CD8-positive, alpha-beta memory T cell (primary cell): ENCODE results near the gene KRTCAP2. TPM values are rescaled to one million over a fixed set of nuclear protein-coding genes. Genes with fewer than 3 reads are reported as not detected.

Experiments
- CTCF ChIA-PET: fragments of 350-600 bp; sonication (Branson Sonifier 250); formaldehyde crosslinking; loops from one replicate; lab custom pipeline; 2021; ENCODE audit warnings: antibody characterized with exemption; lab: Charles Lee
- POLR2A ChIA-PET: fragments of 350-600 bp; sonication (Branson Sonifier 250); formaldehyde crosslinking; loops from one replicate; lab custom pipeline; 2021; ENCODE audit warnings: antibody characterized with exemption; lab: Charles Lee
- DNase-seq, 5 donors: peaks; one replicate each; pipeline versions ENCODE4 v3.0.0 to v3.0.0-alpha.2; 2020 to 2022; ENCODE audit warnings: mixed read lengths in 1 of 5
- H3K27ac ChIP-seq: one replicate; pipeline ENCODE4 v1.7.0; 2013; ENCODE audit warnings: low read depth, mild to moderate bottlenecking, low read length, moderate library complexity
- H3K27me3 ChIP-seq: 2 replicates; pipeline ENCODE4 v1.7.0; 2013; ENCODE audit warnings: low read length, mild to moderate bottlenecking; ENCODE audit not compliant: insufficient read depth, poor library complexity, severe bottlenecking
- H3K36me3 ChIP-seq: 2 replicates; pipeline ENCODE4 v1.7.0; 2013; ENCODE audit warnings: mild to moderate bottlenecking, low read length, moderate library complexity; ENCODE audit not compliant: insufficient read depth
- H3K4me1 ChIP-seq: 2 replicates; pipeline ENCODE4 v1.7.0; 2013; ENCODE audit warnings: mild to moderate bottlenecking, low read length, moderate library complexity; ENCODE audit not compliant: insufficient read depth
- H3K4me3 ChIP-seq: 2 replicates; pipeline ENCODE4 v1.7.0; 2013; ENCODE audit warnings: mild to moderate bottlenecking, low read length
- H3K9me3 ChIP-seq: 2 replicates; pipeline ENCODE4 v1.7.0; 2013; ENCODE audit warnings: mild to moderate bottlenecking, low read length
- H3K27ac Mint-ChIP-seq, 8 donors: one replicate each; pipeline ENCODE4 v1.8.0; 2020 to 2021; ENCODE audit warnings: mixed read lengths in 8 of 8, mild to moderate bottlenecking in 6 of 8, inconsistent platforms in 3 of 8, moderate library complexity in 3 of 8
- H3K27me3 Mint-ChIP-seq, 2 donors: one replicate each; pipeline ENCODE4 v1.8.0; 2020 to 2021; ENCODE audit warnings: mixed read lengths in 2 of 2, mild to moderate bottlenecking in 1 of 2, moderate library complexity in 1 of 2
- H3K36me3 Mint-ChIP-seq, 3 donors: one replicate each; pipeline ENCODE4 v1.8.0; 2020 to 2021; ENCODE audit warnings: mixed read lengths in 3 of 3, inconsistent platforms in 1 of 3, mild to moderate bottlenecking in 1 of 3
- H3K4me1 Mint-ChIP-seq, 3 donors: one replicate each; pipeline ENCODE4 v1.8.0; 2020 to 2021; ENCODE audit warnings: mixed read lengths in 3 of 3, inconsistent platforms in 1 of 3, mild to moderate bottlenecking in 1 of 3
- H3K4me3 Mint-ChIP-seq, 7 donors: one replicate each; pipeline ENCODE4 v1.8.0; 2020 to 2021; ENCODE audit warnings: mixed read lengths in 7 of 7, mild to moderate bottlenecking in 6 of 7, moderate library complexity in 4 of 7, inconsistent platforms in 2 of 7
- H3K9me3 Mint-ChIP-seq, 5 donors: one replicate each; pipeline ENCODE4 v1.8.0; 2020 to 2022; ENCODE audit warnings: mixed read lengths in 5 of 5, mild to moderate bottlenecking in 3 of 5, moderate library complexity in 2 of 5, inconsistent platforms in 1 of 5
- polyA plus RNA-seq: library from polyadenylated mRNA; unstranded; fragments of 300-500 nt; fragmentation: Illumina TruSeq; gene quantifications from one replicate; pipeline ENCODE4 v1.2.3, GENCODE V29; 2021
- total RNA-seq, 2 experiments: library from RNA; stranded (reverse); gene quantifications; one replicate each; pipeline ENCODE4 v1.2.3, GENCODE V29; 2021

Gene KRTCAP2
- total and polyA plus RNA-seq, 3 experiments from 2014 or later = 181 to 576 (median 207) TPM

DNA sequence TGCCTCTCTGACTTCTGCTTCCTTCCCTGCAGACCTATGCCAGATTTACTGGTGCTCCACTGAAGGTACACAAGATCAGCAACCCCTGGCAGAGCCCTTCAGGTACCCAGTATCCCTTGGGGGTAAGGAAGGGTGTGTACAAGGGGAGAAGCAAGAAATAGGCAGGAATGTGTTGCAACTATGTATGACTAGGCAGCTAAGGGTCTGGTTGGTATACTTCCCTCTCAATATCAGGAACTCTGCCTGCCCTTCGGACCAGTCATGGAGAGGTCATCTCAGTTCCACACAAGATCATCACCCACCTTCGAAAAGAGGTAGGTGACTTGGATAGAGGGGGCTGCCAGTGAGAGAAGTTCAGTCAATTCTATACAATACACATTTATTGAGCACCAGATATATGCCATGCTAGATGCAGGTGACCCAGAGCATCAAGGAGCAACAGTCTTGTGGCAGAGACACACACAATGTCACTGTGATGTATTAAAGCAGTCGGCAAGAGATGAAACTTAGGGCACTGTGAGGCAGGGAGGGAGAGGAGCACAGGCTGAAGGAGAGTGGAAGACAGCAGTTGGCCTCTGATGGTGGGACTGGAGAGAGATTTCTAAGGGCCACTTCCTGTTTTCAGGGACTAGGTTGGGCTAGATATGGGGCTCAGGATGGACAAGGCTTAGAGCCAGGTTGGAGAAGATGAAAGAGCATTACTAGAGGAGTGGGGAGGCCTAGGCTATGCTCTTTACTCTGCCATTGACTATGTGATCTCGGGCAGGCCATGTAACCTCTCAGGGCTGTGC lies 37.4 kb upstream of the KRTCAP2 start:
- H3K36me3 ChIP-seq = no peaks in the 10 kb centered on the region
- Mint-ChIP-seq H3K36me3 (peaks cover 2 to 24% (median 4%) of the 10 kb centered on the region in 3 donors), H3K9me3 (no peaks in the 10 kb centered on the region), H3K4me1 (peaks cover 24 to 34% (median 32%) of the 10 kb centered on the region in 3 donors), H3K27ac (peak overlapping the region in 5 of 8 donors; percentile 30 to 92 (median 63)), H3K4me3 (peak overlapping the region; percentile 20 to 92 (median 69)), H3K27me3 (peaks cover 0 to 3% of the 10 kb centered on the region in 2 donors)
- peaks cover 23% of the 10 kb centered on the region for H3K4me1 ChIP-seq
- peak in 1 of 5 donors; percentile 15 for DNase-seq
- H3K27me3 ChIP-seq = no peaks in the 10 kb centered on the region
- no peak overlapping the region for H3K4me3 ChIP-seq
- POLR2A ChIA-PET = no interaction called here
- CTCF ChIA-PET = interaction anchor here (1.7 kb wide), 1 partner anchor 113 kb away, joined by 4 read pairs; no protein-coding TSS in a partner anchor
- H3K9me3 ChIP-seq = no peaks in the 10 kb centered on the region
- H3K27ac ChIP-seq = no peak overlapping the region

GRCh38 chr1:155209312-155209721 lies 36.2 kb upstream of the KRTCAP2 start:
- peak overlapping the region; percentile 73 to 99 (median 91) for H3K27ac Mint-ChIP-seq
- H3K4me3 ChIP-seq = peak overlapping the region; percentile 100
- ChIA-PET CTCF (interaction anchor here (1.2 to 5.3 kb wide), 4 partner anchors 15 to 114 kb away, joined by 3 to 67 read pairs (median 18); no protein-coding TSS in a partner anchor), POLR2A (interaction anchor here (1.0 to 2.0 kb wide), 6 partner anchors 15 to 115 kb away, joined by 3 to 8 read pairs (median 4); partner anchors contain the start of gene KRTCAP2)
- H3K4me1 ChIP-seq = peaks cover 23% of the 10 kb centered on the region
- H3K36me3 Mint-ChIP-seq = peaks cover 1 to 18% (median 4%) of the 10 kb centered on the region in 3 donors
- no peaks in the 10 kb centered on the region for H3K9me3 Mint-ChIP-seq
- H3K27ac ChIP-seq = peak overlapping the region; percentile 99
- no peaks in the 10 kb centered on the region for H3K27me3 ChIP-seq
- peak overlapping the region; percentile 82 to 93 (median 89) for H3K4me3 Mint-ChIP-seq
- peaks cover 0 to 3% of the 10 kb centered on the region in 2 donors for H3K27me3 Mint-ChIP-seq
- peaks cover 18 to 28% (median 26%) of the 10 kb centered on the region in 3 donors for H3K4me1 Mint-ChIP-seq
- H3K9me3 ChIP-seq = no peaks in the 10 kb centered on the region
- H3K36me3 ChIP-seq = no peaks in the 10 kb centered on the region
- DNase-seq = no peak

DNA sequence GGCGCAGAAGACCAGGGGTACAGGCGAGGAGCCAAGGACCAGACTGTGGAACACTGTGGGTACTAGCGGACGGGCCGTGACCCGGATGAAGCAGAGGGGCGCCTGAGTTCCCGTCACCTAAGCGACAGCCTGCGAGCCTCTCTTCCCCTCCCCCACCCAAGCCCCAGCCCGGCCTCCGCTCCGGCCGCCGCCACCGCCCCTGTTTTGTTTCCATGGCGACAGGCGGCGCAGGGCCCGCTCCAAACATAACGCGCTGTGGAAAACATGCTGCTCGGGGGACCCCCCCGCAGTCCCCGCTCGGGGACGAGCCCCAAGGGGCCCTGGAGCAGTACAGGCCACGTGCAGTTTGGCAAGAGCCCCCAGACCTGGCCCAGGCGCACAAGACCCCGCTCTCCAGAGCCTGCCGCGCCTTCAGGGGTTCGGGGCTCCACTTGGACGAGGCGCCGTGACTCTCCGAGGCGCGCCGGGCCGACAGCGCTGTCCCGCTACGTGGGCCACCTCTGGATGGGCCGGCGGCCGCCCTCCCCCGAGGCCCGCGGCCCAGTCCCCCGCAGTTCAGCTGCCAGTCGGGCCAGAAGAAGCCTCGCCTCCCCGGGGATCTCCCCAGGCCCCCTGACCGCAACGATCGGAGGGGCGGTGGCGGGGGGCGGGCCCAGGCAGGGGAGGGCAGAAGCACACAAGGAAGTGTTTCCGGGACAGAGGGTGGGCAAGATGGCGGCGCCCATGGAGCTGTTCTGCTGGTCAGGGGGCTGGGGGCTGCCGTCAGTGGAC lies 35.6 kb upstream of the KRTCAP2 start, which contains the start of gene MTX1:
TSS of gene MTX1 (plus strand) at position 155 of the 771 bp plus-strand sequence. CDS start at position 265, 110 bp downstream.
- POLR2A ChIA-PET = interaction anchor here (1.0 to 2.0 kb wide), 6 partner anchors 14 to 115 kb away, joined by 3 to 8 read pairs (median 4); partner anchors contain the start of gene KRTCAP2
- Mint-ChIP-seq H3K9me3 (no peaks in the 10 kb centered on the region), H3K4me3 (peak within 1 kb of the TSS; percentile 82 to 93 (median 89)), H3K27ac (peak within 1 kb of the TSS; percentile 92 to 99 (median 96)), H3K27me3 (peaks cover 0 to 3% of the 10 kb centered on the region in 2 donors), H3K36me3 (peaks cover 1 to 18% (median 4%) of the 10 kb centered on the region in 3 donors), H3K4me1 (peaks cover 18 to 28% (median 26%) of the 10 kb centered on the region in 3 donors)
- Histone ChIP-seq H3K27ac (peak within 1 kb of the TSS; percentile 99), H3K27me3 (no peaks in the 10 kb centered on the region), H3K4me1 (peaks cover 23% of the 10 kb centered on the region), H3K36me3 (no peaks in the 10 kb centered on the region), H3K4me3 (peak within 1 kb of the TSS; percentile 100), H3K9me3 (no peaks in the 10 kb centered on the region)
- DNase-seq = peak; percentile 87 to 96 (median 92)
- CTCF ChIA-PET = interaction anchor here (1.2 to 5.3 kb wide), 9 partner anchors 11 to 115 kb away, joined by 3 to 67 read pairs (median 5); no protein-coding TSS in a partner anchor

GRCh38 chr1:155207806-155208540 lies 34.9 kb upstream of the KRTCAP2 start, which contains the start of gene THBS3:
TSS of gene THBS3 (minus strand) at chr1:155207897. CDS start at chr1:155207876, 21 bp downstream.
- H3K27ac Mint-ChIP-seq = peak within 1 kb of the TSS; percentile 92 to 99 (median 96)
- POLR2A ChIA-PET = interaction anchor here (0.9 to 2.0 kb wide), 3 partner anchors 17 to 36 kb away, joined by 3 to 8 read pairs (median 6); no protein-coding TSS in a partner anchor
- peaks cover 1 to 18% (median 4%) of the 10 kb centered on the region in 3 donors for H3K36me3 Mint-ChIP-seq

DNA sequence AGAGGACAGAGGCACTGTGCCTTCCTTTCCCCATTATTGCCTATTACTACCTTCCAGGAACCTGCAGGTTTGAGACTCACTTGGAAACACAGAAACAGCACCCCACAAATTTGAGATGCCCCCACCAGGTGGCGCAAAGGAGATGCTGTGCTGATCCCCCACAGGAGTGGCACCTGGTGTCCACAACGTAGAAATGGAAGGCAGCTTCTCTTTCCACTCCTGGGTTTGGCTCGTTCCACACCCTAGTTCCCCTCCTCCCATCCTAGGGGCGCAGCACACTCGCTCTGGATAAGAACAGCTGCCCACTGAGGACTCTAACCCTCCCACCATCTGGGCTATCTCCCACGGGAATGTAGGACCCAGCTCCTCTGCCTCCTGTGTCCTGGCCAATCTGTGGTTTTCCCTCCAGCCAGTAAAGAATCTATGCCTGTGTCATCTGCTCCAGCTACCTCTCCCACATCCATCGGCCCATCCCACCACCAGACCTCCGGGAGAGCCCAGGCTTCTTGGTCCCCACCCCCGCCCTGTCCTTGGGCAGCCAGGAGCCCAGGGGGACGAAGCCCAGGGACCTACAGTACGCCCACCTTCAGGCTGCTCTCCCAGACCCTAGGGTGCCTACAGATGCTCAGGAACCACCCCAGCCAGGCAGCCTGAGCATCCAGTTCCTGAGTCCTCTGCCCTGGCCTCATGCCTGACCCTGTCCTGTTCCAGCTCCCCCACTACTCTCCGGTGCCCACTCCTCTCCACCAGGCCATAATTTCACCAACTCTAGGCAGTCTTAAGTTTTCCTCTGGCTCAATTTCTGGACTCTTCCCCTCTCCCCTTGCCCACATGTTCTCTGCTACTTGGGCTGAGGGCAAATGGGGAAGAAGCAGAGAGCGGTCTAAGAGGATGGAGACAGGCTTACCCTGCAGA lies 34.0 kb upstream of the KRTCAP2 start:
- Histone ChIP-seq H3K9me3 (no peaks in the 10 kb centered on the region), H3K4me3 (no peak overlapping the region), H3K27me3 (no peaks in the 10 kb centered on the region), H3K36me3 (no peaks in the 10 kb centered on the region), H3K27ac (peak overlapping the region; percentile 99), H3K4me1 (peaks cover 23% of the 10 kb centered on the region)
- H3K27me3 Mint-ChIP-seq = peaks cover 0 to 3% of the 10 kb centered on the region in 2 donors
- ChIA-PET CTCF (interaction anchor here (0.7 to 5.3 kb wide), 22 partner anchors 8 to 385 kb away, joined by 3 to 67 read pairs (median 5); partner anchors contain the start of genes CLK2, ENTREP3 and KRTCAP2), POLR2A (interaction anchor here (0.9 to 2.0 kb wide), 5 partner anchors 12 to 37 kb away, joined by 3 to 9 read pairs (median 8); no protein-coding TSS in a partner anchor)
- H3K4me3 Mint-ChIP-seq = peak overlapping the region; percentile 56 to 87 (median 74)
- H3K36me3 Mint-ChIP-seq = peaks cover 1 to 17% (median 4%) of the 10 kb centered on the region in 3 donors
- peak overlapping the region; percentile 81 to 97 (median 96) for H3K27ac Mint-ChIP-seq
- no peaks in the 10 kb centered on the region for H3K9me3 Mint-ChIP-seq
- H3K4me1 Mint-ChIP-seq = peaks cover 18 to 28% (median 26%) of the 10 kb centered on the region in 3 donors
- peak; percentile 82 to 93 (median 87) for DNase-seq

More at GRCh38 chr1:155207806-155208540, 34.9 kb upstream of the KRTCAP2 start, which contains the start of gene THBS3:
- Mint-ChIP-seq H3K4me1 (peaks cover 18 to 28% (median 26%) of the 10 kb centered on the region in 3 donors), H3K27me3 (peaks cover 0 to 3% of the 10 kb centered on the region in 2 donors), H3K4me3 (peak within 1 kb of the TSS; percentile 81 to 93 (median 89)), H3K9me3 (no peaks in the 10 kb centered on the region)
- peak in 1 of 5 donors; percentile 47 for DNase-seq
- peak within 1 kb of the TSS; percentile 99 for H3K27ac ChIP-seq
- H3K9me3 ChIP-seq = no peaks in the 10 kb centered on the region
- H3K4me1 ChIP-seq = peaks cover 23% of the 10 kb centered on the region
- no peaks in the 10 kb centered on the region for H3K27me3 ChIP-seq
- CTCF ChIA-PET = interaction anchor here (1.2 to 5.3 kb wide), 15 partner anchors 11 to 384 kb away, joined by 3 to 67 read pairs (median 7); partner anchors contain the start of genes ENTREP3 and KRTCAP2
- no peaks in the 10 kb centered on the region for H3K36me3 ChIP-seq
- peak within 1 kb of the TSS; percentile 100 for H3K4me3 ChIP-seq

DNA sequence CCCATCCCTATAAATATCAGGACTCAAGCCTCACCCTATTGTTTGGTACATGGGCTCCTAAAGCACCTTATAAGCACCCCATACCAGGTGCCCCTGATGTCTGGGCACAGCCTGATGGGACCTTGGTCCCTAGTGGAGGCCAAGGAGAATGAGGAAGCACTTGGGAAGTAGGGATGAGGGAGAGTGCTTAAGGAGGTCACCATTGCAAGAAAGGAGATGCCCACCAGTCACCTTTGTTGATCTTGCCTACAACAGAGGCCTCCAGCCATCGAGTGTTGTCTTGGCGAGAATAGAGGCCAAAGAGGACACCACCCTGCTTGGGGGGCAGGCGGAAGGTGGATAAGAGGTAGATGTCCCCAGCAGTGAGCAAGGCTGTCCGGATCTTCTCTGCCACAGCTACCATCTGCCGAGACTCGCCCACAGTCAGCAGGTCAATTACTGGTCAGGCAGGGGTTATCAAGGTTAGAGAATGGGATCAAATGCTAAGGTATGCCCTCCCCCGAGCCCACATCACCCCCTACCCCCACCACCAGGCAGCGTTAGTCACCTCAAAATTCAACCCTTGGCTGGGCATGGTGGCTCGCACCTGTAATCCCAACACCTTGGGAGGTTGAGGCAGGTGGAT lies 33.0 kb upstream of the KRTCAP2 start:
- Mint-ChIP-seq H3K4me3 (peak overlapping the region in 2 of 7 donors; percentile 68 to 75), H3K4me1 (peaks cover 18 to 28% (median 26%) of the 10 kb centered on the region in 3 donors), H3K27ac (peak overlapping the region in 5 of 8 donors; percentile 12 to 74 (median 48)), H3K36me3 (peaks cover 1 to 7% (median 4%) of the 10 kb centered on the region in 3 donors), H3K9me3 (no peaks in the 10 kb centered on the region), H3K27me3 (peaks cover 0 to 3% of the 10 kb centered on the region in 2 donors)
- CTCF ChIA-PET = interaction anchor here (1.1 to 5.3 kb wide), 8 partner anchors 19 to 118 kb away, joined by 3 to 67 read pairs (median 10); partner anchors contain the start of gene KRTCAP2
- H3K27ac ChIP-seq = no peak overlapping the region
- peaks cover 23% of the 10 kb centered on the region for H3K4me1 ChIP-seq
- DNase-seq = peak in 1 of 5 donors; percentile 38
- no peaks in the 10 kb centered on the region for H3K9me3 ChIP-seq
- H3K27me3 ChIP-seq = no peaks in the 10 kb centered on the region
- POLR2A ChIA-PET = no interaction called here
- no peak overlapping the region for H3K4me3 ChIP-seq
- H3K36me3 ChIP-seq = no peaks in the 10 kb centered on the region
